Hematopoietic multipotent progenitor cell treated with erythropoietin and hydrocortisone succinate and interleukin-3 and kit ligand, for 15 days (in vitro differentiated cells): ENCODE data around the gene TEX38.
"Not testable (repeated sequence)": the region's sequence is repeated elsewhere in the genome, so short reads cannot be mapped to it uniquely, and the experiment has no call there.

Experiments used
- DNase-seq: peaks from one replicate; pipeline ENCODE4 v3.0.0-alpha.2; 2015; ENCODE audit warnings: low spot score

TEX38 gene

GRCh38 chr1:46687921-46688509 lies 16.4 kb downstream of the TEX38 start:
- DNase-seq, result no peak

- no peak for DNase-seq
Measured at GRCh38 chr1:46689356-46689755, 17.7 kb downstream of the TEX38 start.

- no peak for DNase-seq
Measured at GRCh38 chr1:46689897-46690296, 18.2 kb downstream of the TEX38 start.

GRCh38 chr1:46690931-46691421 lies 19.3 kb downstream of the TEX38 start:
- DNase-seq, result no peak

GRCh38 chr1:46691997-46692790 lies 20.5 kb downstream of the TEX38 start:
- DNase-seq, result no peak

GRCh38 chr1:46692811-46693770 lies 21.4 kb downstream of the TEX38 start:
- DNase-seq, result no peak

GRCh38 chr1:46694676-46695075 lies 23.0 kb downstream of the TEX38 start:
- DNase-seq, result not testable (repeated sequence)

- DNase-seq, result no peak
Measured at GRCh38 chr1:46697053-46697452, 25.4 kb downstream of the TEX38 start.

- no peak for DNase-seq
Measured at GRCh38 chr1:46699666-46700065, 28.0 kb downstream of the TEX38 start.

- no peak for DNase-seq
Measured at GRCh38 chr1:46703927-46704641, 32.4 kb downstream of the TEX38 start.

GRCh38 chr1:46705408-46705807 lies 33.8 kb downstream of the TEX38 start:
- no peak for DNase-seq

GRCh38 chr1:46708121-46708520 lies 36.5 kb downstream of the TEX38 start:
- DNase-seq, result no peak

- DNase-seq, result no peak
Measured at GRCh38 chr1:46714976-46715375, 43.3 kb downstream of the TEX38 start.

GRCh38 chr1:46717654-46718053 lies 46.0 kb downstream of the TEX38 start:
- no peak for DNase-seq

GRCh38 chr1:46718340-46718726 lies 46.7 kb downstream of the TEX38 start:
- DNase-seq, result no peak

GRCh38 chr1:46718727-46719622 lies 47.3 kb downstream of the TEX38 start, which contains the start of gene EFCAB14:
TSS of gene EFCAB14 (minus strand) at chr1:46719114. CDS start at chr1:46718087, 1,027 bp downstream.
- DNase-seq, result peak; percentile 97

- DNase-seq, result no peak
Measured at GRCh38 chr1:46719689-46720088, 48.0 kb downstream of the TEX38 start.

GRCh38 chr1:46720319-46720718 lies 48.7 kb downstream of the TEX38 start:
- not testable (repeated sequence) for DNase-seq

GRCh38 chr1:46721204-46721603 lies 49.5 kb downstream of the TEX38 start:
- DNase-seq, result no peak

- DNase-seq, result no peak
Measured at GRCh38 chr1:46721686-46722205, 50.1 kb downstream of the TEX38 start.
